Panc1 (cell line): ENCODE data around the gene RRP8. TPM values are rescaled to one million over a fixed set of nuclear protein-coding genes. Genes with fewer than 3 reads are reported as not detected.

Experiments
- ATAC-seq: fragments of 200-7000 bp; cut with Tn5 transposase; 2 replicates; pipeline ENCODE4 v1.9.1; 2020; ENCODE audit warnings: mild to moderate bottlenecking, moderate library complexity
- BruUV-seq: library from RNA; stranded (reverse); fragments of 400-500 nt; replicated peaks from 2 replicates; lab custom pipeline; 2021; lab: Mats Ljungman, UMichigan
- CTCF ChIA-PET: fragments of 300-600 bp; sonication (Branson Sonifier 250); formaldehyde crosslinking; loops from one replicate; lab custom pipeline; 2022; ENCODE audit warnings: antibody characterized with exemption; lab: Charles Lee
- POLR2A ChIA-PET: fragments of 300-600 bp; sonication (Branson Sonifier 250); formaldehyde crosslinking; loops from one replicate; lab custom pipeline; 2022; ENCODE audit warnings: antibody characterized with exemption; lab: Charles Lee
- DNase-seq: peaks from one replicate; pipeline ENCODE4 v3.0.0-alpha.2; 2010; ENCODE audit warnings: low read depth, low spot score
- H3K27ac ChIP-seq: 2 replicates; pipeline ENCODE4 v1.5.1; 2011; ENCODE audit warnings: mild to moderate bottlenecking, low read length, inconsistent platforms
- H3K27me3 ChIP-seq: fragments of 200-500 bp; sonication (Bioruptor generic); 2 replicates; pipeline ENCODE4 v1.6.0; 2014; ENCODE audit warnings: low read length, inconsistent platforms; ENCODE audit not compliant: control insufficient read depth, insufficient read depth
- H3K36me3 ChIP-seq: fragments of 200-500 bp; sonication (Bioruptor generic); 2 replicates; pipeline ENCODE4 v1.5.1; 2014; ENCODE audit warnings: inconsistent platforms, mild to moderate bottlenecking, low read length, moderate library complexity; ENCODE audit not compliant: control insufficient read depth, insufficient read depth
- H3K4me1 ChIP-seq: 2 replicates; pipeline ENCODE4 v1.5.1; 2011; ENCODE audit warnings: inconsistent platforms, mild to moderate bottlenecking, low read length, moderate library complexity; ENCODE audit not compliant: control insufficient read depth, insufficient read depth
- H3K4me3 ChIP-seq, 2 experiments: 2 replicates each; pipeline ENCODE4 v1.5.1; 2011 to 2012; ENCODE audit warnings: low read depth in 2 of 2, low read length in 2 of 2, mild to moderate bottlenecking in 2 of 2, inconsistent platforms in 1 of 2, moderate library complexity in 1 of 2
- H3K9me3 ChIP-seq: fragments of 200-500 bp; sonication (Bioruptor generic); 2 replicates; pipeline ENCODE4 v1.5.1; 2014; ENCODE audit warnings: low read depth, mild to moderate bottlenecking, inconsistent platforms, low read length, moderate library complexity; ENCODE audit not compliant: control insufficient read depth, insufficient read depth
- POLR2AphosphoS5 ChIP-seq: IDR thresholded peaks from 2 replicates; pipeline ENCODE4 v1.6.1; 2012; ENCODE audit warnings: mild to moderate bottlenecking, low read depth, low read length, moderate library complexity
- SIN3A ChIP-seq: IDR thresholded peaks from 2 replicates; pipeline ENCODE4 v1.6.1; 2012; ENCODE audit warnings: low read depth, mild to moderate bottlenecking, low read length, moderate library complexity, borderline replicate concordance; ENCODE audit not compliant: insufficient read depth
- TCF7L2 ChIP-seq: IDR thresholded peaks from 2 replicates; pipeline ENCODE4 v1.6.1; 2011; ENCODE audit warnings: mild to moderate bottlenecking, low read depth, low read length, inconsistent platforms
- in situ Hi-C: cut with HindIII; loops from 2 replicates; pipeline ENCODE4 v1.10.0; 2016; ENCODE audit warnings: low sequenced_read_pairs, low pct_unique_long_range_greater_than_20kb
- intact Hi-C: fragments of 100-400 bp; cut with micrococcal nuclease; formaldehyde crosslinking; loops from one replicate; pipeline ENCODE4 v1.10.0; 2022; ENCODE audit not compliant: unreplicated experiment
- total RNA-seq: library from RNA; stranded (reverse); gene quantifications from one replicate; pipeline ENCODE4 v1.2.1, GENCODE V29; 2021; ENCODE audit not compliant: unreplicated experiment
- TF ChIP-seq, protein P1 (sequence below), 2 experiments: IDR thresholded peaks; 2 replicates each; pipeline ENCODE4 v1.6.1; 2011 to 2012; ENCODE audit warnings: low read depth in 2 of 2, control low read depth in 1 of 2, low read length in 1 of 2, mild to moderate bottlenecking in 1 of 2, moderate library complexity in 1 of 2; ENCODE audit not compliant: insufficient read depth in 1 of 2
- TF ChIP-seq, protein P2 (sequence below): fragments of 450-650 bp; IDR thresholded peaks from 2 replicates; pipeline ENCODE4 v1.5.1; 2017; ENCODE audit warnings: mild to moderate bottlenecking

Gene RRP8
- total RNA-seq, 1 experiment from 2014 or later, result 23.1 TPM

DNA sequence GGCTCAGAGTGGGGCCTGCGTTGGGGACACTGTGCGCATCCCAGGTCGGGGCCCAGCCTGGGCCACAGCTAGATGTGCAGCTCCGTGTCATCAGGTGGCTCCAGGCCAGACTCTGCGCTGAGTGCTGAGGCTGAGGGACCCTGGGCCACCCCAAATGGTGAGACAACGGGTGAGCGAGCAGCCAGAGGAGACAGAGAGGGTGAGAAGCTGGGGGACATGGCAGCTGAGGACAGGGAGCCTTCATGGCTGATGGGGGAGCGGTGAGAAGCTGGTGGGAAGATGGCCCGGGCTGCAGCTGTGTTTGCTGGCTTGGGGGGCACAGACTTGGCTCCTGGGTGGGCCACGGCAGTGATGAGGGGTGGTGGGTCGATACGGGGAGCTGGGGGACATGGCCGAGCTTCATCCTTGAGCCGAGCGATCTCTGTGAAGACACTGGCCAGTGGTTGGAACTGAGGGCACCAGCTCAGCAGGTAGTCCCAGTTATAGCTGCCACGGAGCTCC lies 18.3 kb upstream of the RRP8 start:
- in situ Hi-C loops (no loop called here), intact Hi-C loops (no loop called here)
- H3K27me3 ChIP-seq, result no peaks in the 10 kb centered on the region
- ChIA-PET CTCF (interaction anchor here (0.6 kb wide), 1 partner anchor 52 kb away, joined by 5 read pairs; no protein-coding TSS in a partner anchor), POLR2A (no interaction called here)
- H3K4me3 ChIP-seq, result no peak overlapping the region
- H3K27ac ChIP-seq, result no peak overlapping the region
- TF ChIP-seq, protein P1, sequence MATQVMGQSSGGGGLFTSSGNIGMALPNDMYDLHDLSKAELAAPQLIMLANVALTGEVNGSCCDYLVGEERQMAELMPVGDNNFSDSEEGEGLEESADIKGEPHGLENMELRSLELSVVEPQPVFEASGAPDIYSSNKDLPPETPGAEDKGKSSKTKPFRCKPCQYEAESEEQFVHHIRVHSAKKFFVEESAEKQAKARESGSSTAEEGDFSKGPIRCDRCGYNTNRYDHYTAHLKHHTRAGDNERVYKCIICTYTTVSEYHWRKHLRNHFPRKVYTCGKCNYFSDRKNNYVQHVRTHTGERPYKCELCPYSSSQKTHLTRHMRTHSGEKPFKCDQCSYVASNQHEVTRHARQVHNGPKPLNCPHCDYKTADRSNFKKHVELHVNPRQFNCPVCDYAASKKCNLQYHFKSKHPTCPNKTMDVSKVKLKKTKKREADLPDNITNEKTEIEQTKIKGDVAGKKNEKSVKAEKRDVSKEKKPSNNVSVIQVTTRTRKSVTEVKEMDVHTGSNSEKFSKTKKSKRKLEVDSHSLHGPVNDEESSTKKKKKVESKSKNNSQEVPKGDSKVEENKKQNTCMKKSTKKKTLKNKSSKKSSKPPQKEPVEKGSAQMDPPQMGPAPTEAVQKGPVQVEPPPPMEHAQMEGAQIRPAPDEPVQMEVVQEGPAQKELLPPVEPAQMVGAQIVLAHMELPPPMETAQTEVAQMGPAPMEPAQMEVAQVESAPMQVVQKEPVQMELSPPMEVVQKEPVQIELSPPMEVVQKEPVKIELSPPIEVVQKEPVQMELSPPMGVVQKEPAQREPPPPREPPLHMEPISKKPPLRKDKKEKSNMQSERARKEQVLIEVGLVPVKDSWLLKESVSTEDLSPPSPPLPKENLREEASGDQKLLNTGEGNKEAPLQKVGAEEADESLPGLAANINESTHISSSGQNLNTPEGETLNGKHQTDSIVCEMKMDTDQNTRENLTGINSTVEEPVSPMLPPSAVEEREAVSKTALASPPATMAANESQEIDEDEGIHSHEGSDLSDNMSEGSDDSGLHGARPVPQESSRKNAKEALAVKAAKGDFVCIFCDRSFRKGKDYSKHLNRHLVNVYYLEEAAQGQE (IDR thresholded peaks at IDR 0.05; ENCODE audit: insufficient read depth in 1 of 2, low read depth in 2 of 2, low read length in 1 of 2), result no peak
- TF ChIP-seq, protein P2, sequence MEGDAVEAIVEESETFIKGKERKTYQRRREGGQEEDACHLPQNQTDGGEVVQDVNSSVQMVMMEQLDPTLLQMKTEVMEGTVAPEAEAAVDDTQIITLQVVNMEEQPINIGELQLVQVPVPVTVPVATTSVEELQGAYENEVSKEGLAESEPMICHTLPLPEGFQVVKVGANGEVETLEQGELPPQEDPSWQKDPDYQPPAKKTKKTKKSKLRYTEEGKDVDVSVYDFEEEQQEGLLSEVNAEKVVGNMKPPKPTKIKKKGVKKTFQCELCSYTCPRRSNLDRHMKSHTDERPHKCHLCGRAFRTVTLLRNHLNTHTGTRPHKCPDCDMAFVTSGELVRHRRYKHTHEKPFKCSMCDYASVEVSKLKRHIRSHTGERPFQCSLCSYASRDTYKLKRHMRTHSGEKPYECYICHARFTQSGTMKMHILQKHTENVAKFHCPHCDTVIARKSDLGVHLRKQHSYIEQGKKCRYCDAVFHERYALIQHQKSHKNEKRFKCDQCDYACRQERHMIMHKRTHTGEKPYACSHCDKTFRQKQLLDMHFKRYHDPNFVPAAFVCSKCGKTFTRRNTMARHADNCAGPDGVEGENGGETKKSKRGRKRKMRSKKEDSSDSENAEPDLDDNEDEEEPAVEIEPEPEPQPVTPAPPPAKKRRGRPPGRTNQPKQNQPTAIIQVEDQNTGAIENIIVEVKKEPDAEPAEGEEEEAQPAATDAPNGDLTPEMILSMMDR, result no peak
- no peak for TF ChIP-seq SIN3A
- TF ChIP-seq POLR2AphosphoS5, result no peak
- TF ChIP-seq TCF7L2, result no peak
- peaks cover 13% of the 10 kb centered on the region for H3K4me1 ChIP-seq
- no peaks in the 10 kb centered on the region for H3K36me3 ChIP-seq
- BruUV-seq, result no TSS peak
- ATAC-seq (no peak), DNase-seq (no peak)
- no peaks in the 10 kb centered on the region for H3K9me3 ChIP-seq

DNA sequence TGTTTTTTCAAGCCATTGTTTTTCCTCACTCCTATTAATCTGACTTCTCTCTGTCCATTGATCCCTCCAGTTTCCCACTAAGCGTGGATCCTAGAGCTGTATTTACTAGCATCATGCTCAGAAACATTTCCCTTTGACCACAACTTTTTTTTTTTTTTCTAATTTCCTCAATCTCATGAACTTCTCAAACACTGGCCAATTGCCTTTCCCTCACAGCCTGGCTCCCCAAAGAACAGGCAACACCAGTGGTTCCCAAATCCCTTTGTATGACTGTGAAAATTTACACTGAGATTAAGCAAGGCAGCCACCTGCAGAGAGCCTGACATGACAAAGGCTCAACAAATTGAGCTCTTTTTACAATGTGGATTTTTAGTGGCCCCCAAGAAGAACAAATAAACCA lies 17.2 kb upstream of the RRP8 start:
- no peak for ATAC-seq
- CTCF ChIA-PET, result interaction anchor here (0.6 kb wide), 1 partner anchor 63 kb away, joined by 3 read pairs; the partner anchor contains the start of gene MRPL17

More for the DNA sequence above, 17.2 kb upstream of the RRP8 start:
- in situ Hi-C loops (no loop called here), intact Hi-C loops (no loop called here)
- DNase-seq, result no peak
- H3K4me1 ChIP-seq, result peaks cover 13% of the 10 kb centered on the region
- no peaks in the 10 kb centered on the region for H3K36me3 ChIP-seq
- H3K4me3 ChIP-seq, result no peak overlapping the region
- no peak for TF ChIP-seq TCF7L2
- TF ChIP-seq, protein P2, result no peak
- TF ChIP-seq, protein P1 (IDR thresholded peaks at IDR 0.05; ENCODE audit: insufficient read depth in 1 of 2, low read depth in 2 of 2, low read length in 1 of 2), result no peak
- no peak for TF ChIP-seq POLR2AphosphoS5
- no peak for TF ChIP-seq SIN3A
- no peaks in the 10 kb centered on the region for H3K9me3 ChIP-seq
- no TSS peak for BruUV-seq
- no peak overlapping the region for H3K27ac ChIP-seq
- no peaks in the 10 kb centered on the region for H3K27me3 ChIP-seq
- POLR2A ChIA-PET, result no interaction called here
